ENCODE data around the gene CSMD2.
A peak's percentile ranks its signal among the peaks of the same experiment; 100 is the strongest.
"Not testable (repeated sequence)": the region's sequence is repeated elsewhere in the genome, so short reads cannot be mapped to it uniquely, and the experiment has no call there.

The CSMD2 gene

DNA sequence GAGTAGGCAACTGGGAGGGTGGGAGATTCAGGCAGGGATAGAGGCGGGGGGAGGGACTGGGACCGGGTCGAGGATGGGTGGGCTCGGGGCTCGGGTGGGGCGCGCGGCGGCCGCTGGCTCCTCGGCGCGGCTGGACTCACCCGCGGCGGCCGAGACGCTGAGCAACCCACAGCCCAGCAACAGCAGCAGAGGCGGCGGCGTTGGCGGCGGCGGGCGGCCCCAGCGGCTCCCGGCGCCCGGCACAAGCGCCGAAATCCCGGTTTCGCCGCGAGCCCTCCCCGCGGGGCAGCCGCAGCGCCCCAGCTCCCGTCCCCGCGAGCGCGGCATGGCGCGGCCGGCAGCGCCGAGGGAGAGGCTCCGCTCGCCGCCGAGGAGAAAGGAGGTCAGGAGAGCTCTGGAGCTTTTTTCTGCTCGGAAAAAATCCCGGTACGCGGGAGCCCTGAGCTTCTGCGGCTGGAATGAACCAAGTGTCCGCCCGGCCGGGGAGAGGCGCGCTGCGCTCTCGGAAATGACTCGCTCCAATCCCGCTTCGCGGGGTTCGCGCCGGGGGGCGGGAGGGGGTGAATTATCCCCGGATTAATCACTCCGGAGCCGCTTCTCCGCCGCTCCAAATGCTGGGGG lies at the start of gene CSMD2:
CSMD2 (minus strand) TSS at position 460 of the 621 bp plus-strand sequence; CDS start at position 327, 133 bp downstream.
- peak; percentile 14 for DNase-seq

DNA sequence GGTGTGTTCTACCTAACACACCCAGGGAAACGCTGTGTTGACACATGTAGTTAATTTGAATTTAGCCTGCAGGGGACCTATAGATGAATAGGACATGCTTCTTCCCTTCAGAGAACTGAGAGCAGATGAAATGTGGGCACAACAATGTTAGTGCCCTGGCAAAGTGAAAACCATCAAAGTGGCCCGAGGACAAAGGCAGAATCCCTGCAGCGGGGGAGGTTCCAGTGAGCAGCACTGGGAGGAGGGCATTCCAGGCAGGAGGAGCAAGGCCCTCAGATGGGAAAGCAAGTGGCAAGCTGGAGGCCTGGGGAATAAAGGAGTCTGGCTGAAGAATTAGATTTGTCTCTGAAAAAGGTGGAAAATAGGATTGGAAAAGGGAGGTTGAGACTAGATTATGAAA lies 48.9 kb upstream of the CSMD2 start:
- no peak for DNase-seq

GRCh38 chr1:34212673-34213072 lies 47.6 kb upstream of the CSMD2 start:
- no peak for DNase-seq

- DNase-seq: no peak
Measured at GRCh38 chr1:34199927-34200326, 34.9 kb upstream of the CSMD2 start.

DNA sequence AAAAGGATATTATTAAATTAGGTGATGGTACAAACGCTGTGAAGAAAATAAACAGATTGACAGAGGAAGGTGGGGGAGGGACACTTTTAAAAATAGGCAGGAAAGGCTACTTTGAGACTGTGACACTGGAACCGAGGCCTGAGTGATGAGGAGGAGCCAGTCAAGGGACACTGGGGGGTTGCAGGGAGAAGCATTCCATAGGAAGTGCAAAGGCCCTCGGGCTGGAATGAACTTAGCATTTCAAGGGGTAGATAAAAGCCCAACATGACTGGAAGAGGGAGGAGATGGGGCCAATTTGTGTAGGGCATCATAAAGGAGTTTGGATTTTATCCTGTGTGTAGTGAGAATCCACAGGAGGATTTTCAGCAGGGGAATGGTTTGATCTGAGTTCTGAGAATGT lies 27.6 kb upstream of the CSMD2 start:
- DNase-seq: no peak

DNA sequence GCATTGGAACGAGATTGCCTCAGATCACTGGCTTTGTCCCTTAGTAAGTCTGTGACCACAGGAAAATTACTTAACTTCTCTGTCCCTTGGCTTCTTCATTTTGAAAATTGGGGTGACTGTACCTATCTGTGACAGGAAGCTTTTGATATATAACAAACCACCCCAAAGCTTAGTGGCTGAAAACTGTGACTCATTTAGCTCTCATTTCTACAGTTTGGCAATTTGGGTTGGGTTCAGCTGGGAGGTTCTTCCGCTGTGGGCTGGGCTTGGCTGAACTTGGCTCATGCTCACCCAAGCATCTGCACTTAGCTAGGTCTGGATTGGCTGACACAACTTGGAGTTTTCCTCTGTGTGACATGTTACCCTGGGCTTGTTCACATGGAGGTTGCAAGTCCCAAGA lies 25.7 kb upstream of the CSMD2 start:
- DNase-seq: no peak

DNA sequence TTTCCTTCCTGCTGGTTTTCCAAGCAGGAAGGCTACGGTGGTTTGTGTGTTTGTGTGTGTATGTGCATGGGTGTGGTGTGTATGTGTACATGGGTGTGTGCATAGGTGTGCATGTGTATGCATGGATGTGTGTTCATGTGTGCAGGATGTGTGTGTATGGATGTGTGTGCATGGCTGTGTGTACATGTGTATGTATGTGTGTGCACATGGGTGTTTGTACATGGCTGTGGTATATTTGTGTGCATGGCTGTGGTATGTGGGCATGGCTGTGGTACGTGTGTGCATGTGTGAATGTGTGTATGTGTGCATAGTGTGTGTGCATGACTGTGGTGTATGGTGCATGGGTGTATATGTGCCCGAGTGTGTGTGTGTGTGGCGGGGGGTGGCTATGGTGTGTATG lies 24.0 kb upstream of the CSMD2 start:
- no peak for DNase-seq

DNA sequence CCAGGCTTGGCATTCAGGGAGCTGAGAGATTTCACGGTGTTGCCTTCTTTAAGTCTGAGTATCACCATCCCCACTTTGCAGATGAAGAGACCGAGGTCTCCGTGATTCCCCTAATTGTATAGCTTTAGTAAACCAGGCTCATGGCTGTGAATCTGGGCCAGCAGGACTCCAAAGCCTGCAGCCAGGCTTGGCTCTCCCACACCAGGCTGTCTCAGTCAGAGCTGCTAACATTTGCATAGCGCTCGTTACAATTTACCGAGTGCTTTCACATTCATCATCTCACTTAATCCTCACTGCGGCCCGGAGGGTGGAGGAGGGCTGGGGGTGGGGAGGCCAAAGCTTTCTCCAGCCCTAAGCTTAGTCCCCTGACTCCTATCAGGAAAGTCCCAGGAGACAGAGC lies 23.4 kb upstream of the CSMD2 start:
- no peak for DNase-seq

DNA sequence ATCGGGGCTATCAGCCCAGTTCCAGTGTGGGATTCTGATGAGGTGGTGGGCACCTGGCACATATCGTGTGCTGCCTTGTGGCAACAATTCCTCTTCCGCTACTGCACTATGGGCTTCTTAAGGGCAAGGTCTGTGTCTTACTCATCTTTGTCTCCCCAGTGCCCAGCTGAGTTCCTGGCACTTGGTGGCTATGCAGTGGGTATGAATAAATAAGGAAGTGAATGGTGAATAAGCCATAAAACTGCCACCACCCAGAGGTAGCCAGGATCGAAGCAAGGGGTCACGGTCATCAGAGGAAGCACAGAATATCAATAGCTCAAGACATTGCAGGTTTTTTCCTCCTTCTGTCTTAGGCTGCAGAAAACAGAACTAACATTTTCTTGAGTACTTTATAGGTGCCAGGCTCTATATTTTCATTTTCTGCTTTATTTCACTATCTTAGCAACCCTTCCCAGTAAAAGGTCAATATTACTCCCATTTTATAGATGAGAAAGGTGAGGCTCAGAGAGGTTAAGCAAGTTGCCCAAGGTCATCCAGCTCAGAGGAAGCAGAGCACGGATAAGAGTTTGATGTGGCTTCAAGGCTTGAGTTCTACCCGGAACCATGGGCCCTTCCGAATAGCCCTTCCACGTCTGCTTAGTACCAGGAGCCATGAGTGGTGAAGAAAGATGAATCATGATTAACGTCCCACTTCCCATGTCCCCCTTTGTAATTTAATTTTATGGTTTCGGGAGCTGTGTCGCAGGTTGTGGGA lies 21.9 kb upstream of the CSMD2 start:
- DNase-seq: no peak

DNA sequence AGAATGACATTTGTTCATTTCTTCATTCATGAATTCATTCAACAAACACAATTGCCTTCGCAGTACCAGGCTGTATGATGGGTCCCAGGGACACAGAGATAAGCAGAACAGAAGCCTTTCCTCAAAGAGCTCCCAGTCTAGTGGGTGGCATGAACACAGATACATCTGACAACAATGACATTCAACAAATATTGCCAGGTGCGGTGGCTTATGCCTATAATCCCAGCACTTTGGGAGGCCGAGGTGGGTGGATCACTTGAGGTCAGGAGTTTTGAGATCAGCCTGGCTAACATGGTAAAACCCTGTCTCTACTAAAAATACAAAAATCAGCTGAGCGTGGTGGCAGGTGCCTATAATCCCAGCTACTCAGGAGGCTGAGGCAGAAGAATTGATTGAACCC lies 18.4 kb upstream of the CSMD2 start:
- not testable (repeated sequence) for DNase-seq

- DNase-seq: no peak
Measured at GRCh38 chr1:34178072-34178471, 13.0 kb upstream of the CSMD2 start.

DNA sequence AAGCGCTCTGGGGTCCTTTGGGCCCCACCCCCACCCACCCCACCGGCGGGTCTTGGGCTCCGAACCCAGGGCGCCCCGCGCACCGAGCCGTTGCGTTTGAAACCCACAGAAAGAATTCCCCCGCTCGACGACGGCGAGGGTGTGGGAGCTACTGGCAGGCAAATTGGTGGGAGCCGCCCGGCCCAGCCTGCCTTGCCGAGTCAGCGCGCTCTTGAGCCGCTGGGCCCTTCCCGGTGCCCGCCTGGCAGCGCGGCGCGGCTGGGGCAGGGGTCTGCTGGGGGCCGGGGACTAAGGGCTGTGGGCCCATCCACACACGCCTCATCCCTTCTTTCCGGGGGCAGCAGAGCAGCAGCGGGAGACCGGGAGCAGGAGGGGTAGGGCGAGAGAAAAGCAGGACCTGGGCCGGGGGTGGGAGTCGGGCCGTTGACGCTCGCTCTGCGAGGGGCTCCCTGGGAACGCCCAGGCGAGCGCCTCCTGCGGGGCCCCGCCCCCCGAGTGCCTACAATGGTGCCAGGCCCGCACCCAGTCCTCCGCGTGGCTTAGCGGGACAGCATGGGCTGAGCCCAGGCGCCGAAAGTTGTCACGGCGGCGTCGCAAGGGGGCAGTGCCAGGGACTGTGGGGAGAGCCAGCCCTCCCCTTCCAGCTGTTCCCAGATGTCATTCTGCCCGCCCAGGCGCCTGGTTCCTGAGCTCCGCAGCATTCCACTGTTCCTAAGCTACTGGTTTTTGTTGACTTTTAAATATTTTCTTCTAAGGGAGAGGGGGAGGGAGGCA lies 12.0 kb upstream of the CSMD2 start, which contains the start of gene C1orf94:
C1orf94 (plus strand) TSS at position 78 of the 774 bp plus-strand sequence. CDS start 883 bp downstream, outside the sequence.
- no peak for DNase-seq

DNA sequence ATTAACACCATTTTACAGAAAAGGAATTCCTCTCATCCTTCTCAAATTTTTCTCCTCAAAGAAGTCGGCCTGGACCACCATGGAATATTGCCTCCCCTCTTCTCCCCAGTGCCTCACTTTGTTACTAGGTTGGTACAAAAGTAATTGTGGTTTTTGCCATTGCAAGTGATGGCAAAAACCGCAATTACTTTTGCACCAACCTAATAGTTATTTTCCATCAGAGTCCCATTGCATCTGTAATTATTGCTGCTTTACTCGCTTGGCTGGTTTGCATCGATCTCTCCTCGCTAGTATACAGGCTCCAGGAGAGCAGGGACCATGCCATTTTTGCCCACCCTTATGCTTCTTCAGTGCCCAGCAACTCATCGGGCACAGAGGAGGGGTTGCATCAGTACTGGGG lies 10.7 kb upstream of the CSMD2 start:
- DNase-seq: no peak

DNA sequence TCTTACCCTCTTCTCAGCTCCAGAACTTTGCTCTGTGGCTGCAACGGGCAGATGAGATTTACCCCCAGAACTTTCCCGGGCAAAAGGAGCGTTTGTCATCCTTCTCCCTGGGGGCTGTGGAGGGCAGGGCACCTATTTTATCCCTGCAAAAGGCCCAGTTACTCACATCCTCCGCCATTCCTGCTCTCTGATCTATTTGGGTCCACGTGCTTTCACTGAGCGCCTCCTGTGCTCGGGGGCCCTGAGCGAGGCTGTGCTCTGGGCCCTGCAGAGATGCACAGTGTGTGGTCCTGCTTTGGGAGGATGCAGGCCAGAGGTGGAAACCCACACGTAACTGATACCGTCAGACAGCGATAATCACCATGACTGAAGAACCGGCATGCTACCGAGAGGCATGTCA lies 2.4 kb upstream of the CSMD2 start:
- no peak for DNase-seq

DNA sequence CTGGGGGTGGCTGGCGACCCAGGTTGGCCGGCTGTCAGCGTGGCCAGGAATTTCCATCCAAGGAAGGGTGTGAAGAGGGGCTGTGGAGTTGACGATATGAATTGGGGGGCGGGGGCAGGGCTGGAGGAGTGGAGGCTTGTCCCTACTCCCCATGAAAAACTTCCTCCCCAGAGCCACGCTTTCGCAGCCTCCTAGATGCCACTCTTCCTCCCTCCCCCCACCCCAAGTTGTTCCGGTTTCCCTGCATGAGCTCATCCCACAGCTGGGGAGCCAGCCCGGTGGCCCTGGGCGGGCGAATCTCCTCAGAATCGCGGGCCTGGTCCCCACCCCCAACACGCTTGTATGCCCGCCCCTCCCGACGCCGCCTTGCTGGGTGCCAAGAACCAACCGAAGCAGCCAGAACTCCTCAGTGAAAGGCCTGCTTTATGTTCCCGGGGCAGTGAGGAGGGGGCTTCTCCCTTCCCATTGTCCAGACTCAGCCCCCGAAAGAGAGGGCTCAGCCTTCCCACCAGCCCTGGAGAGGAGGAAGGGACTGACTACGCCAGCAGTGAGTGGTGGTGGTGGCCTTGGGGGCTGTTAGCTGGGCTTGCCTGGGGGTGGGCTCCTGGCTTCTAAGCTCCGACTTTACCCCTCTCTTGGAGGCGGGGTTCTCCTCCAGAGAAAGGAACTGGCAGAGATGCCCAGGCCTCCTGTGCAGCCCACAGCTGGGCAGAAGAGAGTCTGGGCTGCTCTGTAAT lies 1.8 kb upstream of the CSMD2 start:
- DNase-seq: no peak

GRCh38 chr1:34166191-34166624 lies 1.2 kb upstream of the CSMD2 start:
- no peak for DNase-seq

- DNase-seq: no peak
Measured at GRCh38 chr1:34165422-34165921, 442 bp upstream of the CSMD2 start.

- DNase-seq: peak; percentile 1
Measured at GRCh38 chr1:34163792-34164731, 968 bp downstream of the CSMD2 start.

DNA sequence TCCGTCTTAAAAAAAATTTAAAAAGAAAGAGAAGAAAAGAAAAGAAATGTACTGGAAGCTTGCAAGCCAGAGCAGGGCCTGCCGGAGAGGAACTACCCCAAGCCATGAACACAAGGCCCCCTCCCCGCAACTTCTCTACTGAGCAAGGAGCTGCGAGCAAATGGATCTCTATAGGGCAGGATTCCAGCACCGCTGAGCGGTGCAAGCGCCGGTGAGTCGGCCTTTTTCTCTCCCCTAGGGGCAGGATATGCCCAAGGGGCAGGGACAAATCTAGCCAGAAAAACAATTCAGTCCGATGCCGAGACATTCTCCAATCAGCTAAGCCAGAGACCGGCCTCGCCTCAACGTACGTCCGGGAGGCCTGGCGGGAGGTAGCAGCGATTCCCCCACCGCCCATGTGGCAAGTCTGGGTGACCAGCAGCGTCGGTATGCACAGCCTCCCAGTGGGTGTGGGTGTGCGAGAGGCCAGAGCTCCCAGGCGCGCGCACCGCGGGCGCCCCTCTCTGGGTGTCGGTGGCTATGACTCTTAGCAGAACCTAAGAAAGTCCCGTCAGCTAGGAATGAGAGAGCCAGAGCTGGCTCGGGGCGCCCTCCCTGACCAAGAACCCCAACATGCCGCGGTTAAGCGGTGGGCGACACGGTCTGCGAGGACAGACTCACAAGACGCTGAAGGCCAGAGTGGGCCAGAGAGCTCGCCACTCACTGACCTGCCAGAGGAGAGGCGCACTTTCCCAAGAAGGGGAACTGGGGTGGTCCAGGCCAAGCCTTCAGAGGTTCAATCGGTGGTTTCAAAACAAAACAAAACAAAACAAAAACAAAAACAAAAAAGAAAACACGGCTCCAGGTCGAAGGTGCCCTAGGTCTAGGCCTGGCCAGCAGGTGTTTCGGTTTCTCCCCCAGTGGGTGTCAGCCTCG lies 1.9 kb downstream of the CSMD2 start:
- peak; percentile 76 for DNase-seq

GRCh38 chr1:34156739-34157138 lies 8.3 kb downstream of the CSMD2 start:
- no peak for DNase-seq

All from EL (cell line).